Measurements from ENCODE around the gene DOCK7.

Gene DOCK7

GRCh38 chr1:62436466-62437272, 251.5 kb downstream of the DOCK7 start, which contains the start of gene USP1:
TSS of gene USP1 (plus strand) at chr1:62437049. CDS start at chr1:62439868, 2,819 bp downstream.
- peaks cover 19% of the 10 kb centered on the region for H3K36me3 ChIP-seq (ENCODE audit: insufficient read depth, low read length)
- H3K9ac ChIP-seq (ENCODE audit: insufficient read length): peak within 1 kb of the TSS; percentile 100
- H3K9me3 ChIP-seq (ENCODE audit: low read depth, low read length): no peaks in the 10 kb centered on the region
- peak; percentile 99 for DNase-seq (ENCODE audit: low read depth, low spot score)
- peak within 1 kb of the TSS; percentile 97 for H3K4me3 ChIP-seq
- peak; percentile 95 for TF ChIP-seq POLR2AphosphoS5 (IDR thresholded peaks at IDR 0.05; ENCODE audit: borderline replicate concordance, low read depth, low read length)
- TF ChIP-seq EZH2 (IDR thresholded peaks at IDR 0.05): no peak
- peak; percentile 11 for TF ChIP-seq FOXP2 (optimal IDR thresholded peaks at IDR 0.05; ENCODE audit: control extremely low read depth, extremely low read length, insufficient read depth)
- peak within 1 kb of the TSS; percentile 100 for H3K27ac ChIP-seq

DNA sequence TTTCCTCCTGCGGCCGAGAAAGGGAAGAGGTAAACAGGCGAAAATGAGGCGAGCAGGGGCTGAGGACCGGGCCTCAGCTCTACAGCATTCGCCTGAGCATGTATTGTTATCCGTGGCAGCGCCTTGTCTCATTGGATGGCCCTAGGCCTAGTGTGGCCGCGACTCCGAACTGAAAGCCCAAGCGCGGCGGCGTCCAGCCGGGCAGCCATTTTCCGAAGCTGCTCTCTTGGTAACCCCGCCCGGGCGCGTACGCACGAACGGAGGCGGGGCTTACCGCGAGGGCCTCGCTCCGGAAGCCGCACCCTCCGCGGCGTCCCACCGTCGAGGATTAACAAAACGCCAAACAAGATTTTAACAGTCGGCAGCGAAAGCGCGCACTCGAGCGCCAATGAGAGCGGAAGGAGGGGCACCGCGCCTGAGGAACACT, 252.1 kb downstream of the DOCK7 start:
- peak overlapping the region; percentile 100 for H3K9ac ChIP-seq (ENCODE audit: insufficient read length)
- no peaks in the 10 kb centered on the region for H3K9me3 ChIP-seq (ENCODE audit: low read depth, low read length)
- peak overlapping the region; percentile 97 for H3K27ac ChIP-seq
- TF ChIP-seq EZH2 (IDR thresholded peaks at IDR 0.05) (no peak), POLR2AphosphoS5 (IDR thresholded peaks at IDR 0.05; ENCODE audit: borderline replicate concordance, low read depth, low read length) (peak; percentile 96), FOXP2 (optimal IDR thresholded peaks at IDR 0.05; ENCODE audit: control extremely low read depth, extremely low read length, insufficient read depth) (peak; percentile 48)
- H3K36me3 ChIP-seq (ENCODE audit: insufficient read depth, low read length): peaks cover 12% of the 10 kb centered on the region
- DNase-seq (ENCODE audit: low read depth, low spot score): no peak
- H3K4me3 ChIP-seq: peak overlapping the region; percentile 97

- Histone ChIP-seq H3K27ac (peak overlapping the region; percentile 97), H3K36me3 (ENCODE audit: insufficient read depth, low read length) (peaks cover 6% of the 10 kb centered on the region), H3K4me3 (peak overlapping the region; percentile 97), H3K9ac (ENCODE audit: insufficient read length) (peak overlapping the region; percentile 100), H3K9me3 (ENCODE audit: low read depth, low read length) (no peaks in the 10 kb centered on the region)
- TF ChIP-seq FOXP2 (optimal IDR thresholded peaks at IDR 0.05; ENCODE audit: control extremely low read depth, extremely low read length, insufficient read depth): no peak
- no peak for TF ChIP-seq EZH2 (IDR thresholded peaks at IDR 0.05)
- no peak; the same call in 1 of the 2 replicates for TF ChIP-seq POLR2AphosphoS5 (IDR thresholded peaks at IDR 0.05; ENCODE audit: borderline replicate concordance, low read depth, low read length)
- DNase-seq (ENCODE audit: low read depth, low spot score): no peak
Measured at GRCh38 chr1:62435231-62436038, 252.8 kb downstream of the DOCK7 start.

GRCh38 chr1:62434618-62435001, 253.6 kb downstream of the DOCK7 start:
- Histone ChIP-seq H3K4me3 (no peak overlapping the region), H3K9me3 (ENCODE audit: low read depth, low read length) (no peaks in the 10 kb centered on the region), H3K9ac (ENCODE audit: insufficient read length) (no peak overlapping the region), H3K36me3 (ENCODE audit: insufficient read depth, low read length) (no peaks in the 10 kb centered on the region; the same call in 1 of the 2 replicates), H3K27ac (no peak overlapping the region)
- DNase-seq (ENCODE audit: low read depth, low spot score): no peak
- TF ChIP-seq POLR2AphosphoS5 (IDR thresholded peaks at IDR 0.05; ENCODE audit: borderline replicate concordance, low read depth, low read length) (no peak; the same call in 1 of the 2 replicates), FOXP2 (optimal IDR thresholded peaks at IDR 0.05; ENCODE audit: control extremely low read depth, extremely low read length, insufficient read depth) (no peak), EZH2 (IDR thresholded peaks at IDR 0.05) (no peak)

DNA sequence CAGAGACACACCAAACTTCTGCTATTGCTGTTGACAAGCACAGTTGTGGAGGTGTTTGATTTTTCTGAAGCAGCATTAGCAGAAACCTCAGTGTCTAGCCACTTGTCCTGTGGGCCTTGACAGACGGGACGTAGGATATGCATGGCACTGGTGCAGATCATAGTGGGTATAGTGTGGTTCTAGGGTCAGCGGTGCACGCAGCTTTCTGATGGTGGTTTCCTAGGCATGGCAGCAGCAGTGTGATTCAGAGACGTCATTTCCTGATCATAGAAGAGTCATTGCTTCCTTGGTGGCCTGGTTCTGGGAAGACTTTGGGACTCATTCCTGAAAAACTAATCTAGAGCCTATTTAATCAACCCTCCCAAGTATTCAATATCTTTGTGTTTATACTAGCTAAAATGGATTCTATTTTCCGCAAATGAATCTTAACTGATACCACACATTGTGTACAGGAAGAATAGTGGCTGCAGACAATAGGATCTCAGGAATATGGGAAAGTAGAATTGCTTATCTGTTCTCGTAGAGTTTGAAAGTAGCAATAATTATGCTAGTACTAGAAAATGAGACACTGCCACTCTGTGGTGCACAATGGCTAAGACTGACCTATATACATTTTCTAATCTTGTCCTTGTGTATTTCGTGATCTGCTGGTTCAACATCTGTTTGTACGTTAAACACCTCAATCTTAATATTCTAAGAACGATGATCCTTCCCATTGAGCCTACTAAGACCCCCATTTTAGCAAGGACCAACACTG, 254.1 kb downstream of the DOCK7 start:
- DNase-seq (ENCODE audit: low read depth, low spot score): no peak
- TF ChIP-seq EZH2 (IDR thresholded peaks at IDR 0.05) (no peak), POLR2AphosphoS5 (IDR thresholded peaks at IDR 0.05; ENCODE audit: borderline replicate concordance, low read depth, low read length) (no peak), FOXP2 (optimal IDR thresholded peaks at IDR 0.05; ENCODE audit: control extremely low read depth, extremely low read length, insufficient read depth) (no peak)
- Histone ChIP-seq H3K9ac (ENCODE audit: insufficient read length) (no peak overlapping the region), H3K4me3 (no peak overlapping the region), H3K36me3 (ENCODE audit: insufficient read depth, low read length) (no peaks in the 10 kb centered on the region; the same call in 1 of the 2 replicates), H3K27ac (no peak overlapping the region), H3K9me3 (ENCODE audit: low read depth, low read length) (no peaks in the 10 kb centered on the region)

- H3K27ac ChIP-seq: no peak overlapping the region
- TF ChIP-seq POLR2AphosphoS5 (IDR thresholded peaks at IDR 0.05; ENCODE audit: borderline replicate concordance, low read depth, low read length): no peak
- no peak for TF ChIP-seq EZH2 (IDR thresholded peaks at IDR 0.05)
- no peak for TF ChIP-seq FOXP2 (optimal IDR thresholded peaks at IDR 0.05; ENCODE audit: control extremely low read depth, extremely low read length, insufficient read depth)
- H3K36me3 ChIP-seq (ENCODE audit: insufficient read depth, low read length): no peaks in the 10 kb centered on the region
- no peaks in the 10 kb centered on the region for H3K9me3 ChIP-seq (ENCODE audit: low read depth, low read length)
- H3K9ac ChIP-seq (ENCODE audit: insufficient read length): no peak overlapping the region
- no peak overlapping the region for H3K4me3 ChIP-seq
- no peak for DNase-seq (ENCODE audit: low read depth, low spot score)
Measured at GRCh38 chr1:62429581-62429980, 258.6 kb downstream of the DOCK7 start.

- no peak for DNase-seq (ENCODE audit: low read depth, low spot score)
- H3K27ac ChIP-seq: no peak overlapping the region
- no peaks in the 10 kb centered on the region for H3K9me3 ChIP-seq (ENCODE audit: low read depth, low read length)
- TF ChIP-seq FOXP2 (optimal IDR thresholded peaks at IDR 0.05; ENCODE audit: control extremely low read depth, extremely low read length, insufficient read depth): no peak
- no peak for TF ChIP-seq EZH2 (IDR thresholded peaks at IDR 0.05)
- TF ChIP-seq POLR2AphosphoS5 (IDR thresholded peaks at IDR 0.05; ENCODE audit: borderline replicate concordance, low read depth, low read length): no peak
- H3K4me3 ChIP-seq: no peak overlapping the region
- no peaks in the 10 kb centered on the region for H3K36me3 ChIP-seq (ENCODE audit: insufficient read depth, low read length)
- no peak overlapping the region for H3K9ac ChIP-seq (ENCODE audit: insufficient read length)
Measured at GRCh38 chr1:62428351-62428750, 259.8 kb downstream of the DOCK7 start.
